Eye (tissue), 1 donor: ENCODE measurements around the gene ZNF254.
"Not testable (repeated sequence)": the region's sequence is repeated elsewhere in the genome, so short reads cannot be mapped to it uniquely, and the experiment has no call there.

Experiments used
- DNase-seq: peaks from one replicate; pipeline ENCODE4 v3.0.0-alpha.2; 2015

ZNF254 gene

GRCh38 chr19:24086974-24087595 is at the start of gene ZNF254:
Gene ZNF254, plus strand, starts transcription at chr19:24087187. Its CDS starts 121 bp downstream, at chr19:24087308.
- DNase-seq, result peak; percentile 98

GRCh38 chr19:24040621-24041020 is 46.4 kb upstream of the ZNF254 start:
- DNase-seq, result no peak

- not testable (repeated sequence) for DNase-seq
Measured at GRCh38 chr19:24041326-24041725, 45.7 kb upstream of the ZNF254 start.

- no peak for DNase-seq
Measured at GRCh38 chr19:24046550-24046949, 40.4 kb upstream of the ZNF254 start.

- no peak for DNase-seq
Measured at GRCh38 chr19:24048261-24048660, 38.7 kb upstream of the ZNF254 start.

GRCh38 chr19:24049537-24049936 is 37.5 kb upstream of the ZNF254 start:
- no peak for DNase-seq

GRCh38 chr19:24051516-24051915 is 35.5 kb upstream of the ZNF254 start:
- DNase-seq, result no peak

GRCh38 chr19:24052811-24053210 is 34.2 kb upstream of the ZNF254 start:
- no peak for DNase-seq

GRCh38 chr19:24053601-24054000 is 33.4 kb upstream of the ZNF254 start:
- DNase-seq, result no peak

GRCh38 chr19:24054044-24054935 is 32.7 kb upstream of the ZNF254 start:
- DNase-seq, result no peak

- DNase-seq, result no peak
Measured at GRCh38 chr19:24055548-24055947, 31.4 kb upstream of the ZNF254 start.

GRCh38 chr19:24057144-24057543 is 29.8 kb upstream of the ZNF254 start:
- no peak for DNase-seq

- no peak for DNase-seq
Measured at GRCh38 chr19:24059563-24060295, 27.3 kb upstream of the ZNF254 start.

GRCh38 chr19:24060687-24061356 is 26.2 kb upstream of the ZNF254 start:
- DNase-seq, result no peak

- no peak for DNase-seq
Measured at GRCh38 chr19:24062190-24062589, 24.8 kb upstream of the ZNF254 start.

GRCh38 chr19:24063295-24063694 is 23.7 kb upstream of the ZNF254 start:
- no peak for DNase-seq

GRCh38 chr19:24064175-24064574 is 22.8 kb upstream of the ZNF254 start:
- no peak for DNase-seq

- no peak for DNase-seq
Measured at GRCh38 chr19:24065243-24065642, 21.7 kb upstream of the ZNF254 start.

- DNase-seq, result no peak
Measured at GRCh38 chr19:24065865-24066604, 21.0 kb upstream of the ZNF254 start.

- DNase-seq, result no peak
Measured at GRCh38 chr19:24069905-24070657, 16.9 kb upstream of the ZNF254 start.

GRCh38 chr19:24071078-24071477 is 15.9 kb upstream of the ZNF254 start:
- DNase-seq, result no peak
